ENCODE measurements around the gene FBH1. TPM values are rescaled to one million over a fixed set of nuclear protein-coding genes. Genes with fewer than 3 reads are reported as not detected.
A peak's percentile ranks its signal among the peaks of the same experiment; 100 is the strongest.

Gene FBH1
- total and polyA plus RNA-seq, 7 experiments from 2014 or later, result 59.9 to 105 (median 78.6) TPM

DNA sequence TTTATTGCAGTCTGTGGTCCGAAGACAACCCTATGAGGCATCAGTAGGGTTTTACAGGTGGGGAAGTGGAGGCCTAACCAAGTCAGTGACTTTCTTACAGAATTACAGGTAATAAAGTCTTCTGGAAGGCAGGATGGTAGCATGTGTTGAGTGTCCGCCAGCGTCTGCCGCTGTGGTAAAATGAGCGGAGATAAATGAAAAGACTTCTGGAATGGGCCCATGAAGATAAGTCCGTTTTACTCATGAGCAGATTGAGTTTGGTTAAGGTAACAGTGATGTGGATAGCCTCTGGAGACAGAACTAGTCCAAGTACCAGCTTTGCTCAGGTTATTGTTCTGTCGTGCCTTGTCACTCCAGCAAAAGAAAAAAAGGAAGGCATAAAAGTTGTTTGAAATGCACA is 966 bp downstream of the FBH1 start:
- peaks cover 0 to 9% (median 0%) of the 10 kb centered on the region in 3 experiments for H3K36me3 ChIP-seq (ENCODE audit: control insufficient read depth in 2 of 3, insufficient read depth in 3 of 3, low read length in 3 of 3)
- intact Hi-C loops (cut with micrococcal nuclease), result loop anchor here (2.0 to 10.0 kb wide), 4 partner anchors 86 to 1066 kb away; partner anchors contain the start of genes AKR1E2 (in 1 of the 2), IL15RA (in 1 of the 2) and RBM17 (in 1 of the 2)
- Mint-ChIP-seq H3K27me3 (no peaks in the 10 kb centered on the region), H3K36me3 (peaks cover 4 to 28% (median 8%) of the 10 kb centered on the region in 5 donors), H3K4me1 (peaks cover 43 to 73% (median 71%) of the 10 kb centered on the region in 7 donors), H3K27ac (peak overlapping the region; percentile 60 to 94 (median 87)), H3K4me3 (peak overlapping the region; percentile 89 to 96 (median 93)), H3K9me3 (no peaks in the 10 kb centered on the region)
- H3K27ac ChIP-seq (ENCODE audit: low read depth, low read length), result peak overlapping the region; percentile 81
- ATAC-seq (no peak), DNase-seq (peak in 1 of 9 donors; percentile 4)
- peak overlapping the region; percentile 58 for H3K4me3 ChIP-seq (ENCODE audit: low read length)
- peaks cover 12 to 23% of the 10 kb centered on the region in 2 donors for H3K4me1 ChIP-seq (ENCODE audit: control insufficient read depth in 2 of 2, insufficient read depth in 2 of 2, low read length in 2 of 2)
- H3K9me3 ChIP-seq (ENCODE audit: control insufficient read depth in 2 of 3, low read length in 3 of 3), result no peaks in the 10 kb centered on the region
- CTCF ChIA-PET, result no interaction called here
- no peaks in the 10 kb centered on the region for H3K27me3 ChIP-seq (ENCODE audit: control insufficient read depth in 2 of 2, insufficient read depth in 2 of 2, low read length in 2 of 2)
- POLR2A ChIA-PET, result interaction anchor here (0.6 to 2.3 kb wide), 5 partner anchors 77 to 207 kb away, joined by 3 to 18 read pairs (median 3); partner anchors contain the start of genes GDI2 and TASOR2

DNA sequence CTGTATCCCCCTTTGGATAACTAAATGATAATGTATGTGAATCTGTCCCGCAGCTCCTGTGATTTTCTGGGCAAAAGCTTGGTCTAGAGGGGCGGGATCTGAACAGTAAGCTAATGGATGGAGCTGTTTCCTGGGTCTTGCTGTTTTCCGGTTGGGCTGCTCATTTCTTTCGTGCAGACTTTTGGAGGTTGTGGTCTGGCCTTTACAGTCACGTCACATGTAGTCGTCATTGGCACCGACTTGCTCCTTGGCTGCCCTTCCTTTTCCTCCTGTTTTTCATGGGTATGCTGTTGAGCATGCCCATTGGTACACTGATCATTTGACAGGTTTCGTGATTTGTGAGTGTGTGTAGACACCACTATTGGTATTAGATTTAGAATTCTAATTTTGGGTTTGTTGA is 2.0 kb downstream of the FBH1 start:
- ChIA-PET POLR2A (interaction anchor here (1.1 kb wide), 1 partner anchor 118 kb away, joined by 3 read pairs; no protein-coding TSS in a partner anchor), CTCF (no interaction called here)
- Histone ChIP-seq H3K9me3 (ENCODE audit: control insufficient read depth in 2 of 3, low read length in 3 of 3) (no peaks in the 10 kb centered on the region), H3K27me3 (ENCODE audit: control insufficient read depth in 2 of 2, insufficient read depth in 2 of 2, low read length in 2 of 2) (no peaks in the 10 kb centered on the region), H3K27ac (ENCODE audit: low read depth, low read length) (no peak overlapping the region), H3K4me3 (ENCODE audit: low read length) (no peak overlapping the region), H3K36me3 (ENCODE audit: control insufficient read depth in 2 of 3, insufficient read depth in 3 of 3, low read length in 3 of 3) (peaks cover 0 to 9% (median 0%) of the 10 kb centered on the region in 3 experiments), H3K4me1 (ENCODE audit: control insufficient read depth in 2 of 2, insufficient read depth in 2 of 2, low read length in 2 of 2) (peaks cover 12 to 29% of the 10 kb centered on the region in 2 donors)
- Mint-ChIP-seq H3K27ac (peak overlapping the region in 7 of 9 donors; percentile 0 to 86 (median 30)), H3K4me3 (peak overlapping the region; percentile 5 to 95 (median 58)), H3K9me3 (no peaks in the 10 kb centered on the region), H3K4me1 (peaks cover 53 to 81% (median 78%) of the 10 kb centered on the region in 7 donors), H3K36me3 (peaks cover 4 to 33% (median 14%) of the 10 kb centered on the region in 5 donors), H3K27me3 (no peaks in the 10 kb centered on the region)
- intact Hi-C loops (cut with micrococcal nuclease), result loop anchor here (5.0 to 10.0 kb wide), 3 partner anchors 195 to 1067 kb away; partner anchors contain the start of genes AKR1E2 (in 1 of the 2) and RBM17 (in 1 of the 2)
- no peak for ATAC-seq
- DNase-seq, result no peak

DNA sequence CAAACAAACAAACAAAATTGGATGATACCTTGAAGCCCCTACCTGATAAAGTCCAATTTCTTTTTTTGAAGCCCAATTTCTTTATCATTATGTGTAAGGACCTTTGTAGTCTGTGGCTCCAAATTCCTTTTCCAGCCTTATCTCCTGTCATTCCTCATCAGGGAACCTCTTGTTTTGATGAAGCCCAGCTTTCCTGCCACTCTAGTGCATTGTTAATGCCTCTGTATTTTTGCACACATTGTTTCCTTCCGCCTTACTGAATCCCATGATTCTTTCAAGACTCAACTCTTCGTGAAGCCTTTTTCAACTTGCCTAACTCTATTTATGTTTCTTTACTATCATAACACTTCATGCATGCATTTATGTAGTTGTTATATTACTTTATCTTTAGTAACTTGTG is 3.3 kb downstream of the FBH1 start:
- Mint-ChIP-seq H3K27ac (peak overlapping the region in 6 of 9 donors; percentile 7 to 98 (median 74)), H3K27me3 (no peaks in the 10 kb centered on the region), H3K4me1 (peaks cover 60 to 79% (median 71%) of the 10 kb centered on the region in 7 donors), H3K4me3 (peak overlapping the region in 8 of 10 donors; percentile 1 to 49 (median 11)), H3K36me3 (peaks cover 9 to 39% (median 27%) of the 10 kb centered on the region in 5 donors), H3K9me3 (peaks cover 0 to 9% (median 0%) of the 10 kb centered on the region in 11 donors)
- Histone ChIP-seq H3K27me3 (ENCODE audit: control insufficient read depth in 2 of 2, insufficient read depth in 2 of 2, low read length in 2 of 2) (no peaks in the 10 kb centered on the region), H3K9me3 (ENCODE audit: control insufficient read depth in 2 of 3, low read length in 3 of 3) (peaks cover 0 to 5% (median 0%) of the 10 kb centered on the region in 3 experiments), H3K4me1 (ENCODE audit: control insufficient read depth in 2 of 2, insufficient read depth in 2 of 2, low read length in 2 of 2) (peaks cover 12 to 28% of the 10 kb centered on the region in 2 donors), H3K27ac (ENCODE audit: low read depth, low read length) (no peak overlapping the region), H3K36me3 (ENCODE audit: control insufficient read depth in 2 of 3, insufficient read depth in 3 of 3, low read length in 3 of 3) (peaks cover 0 to 12% (median 0%) of the 10 kb centered on the region in 3 experiments), H3K4me3 (ENCODE audit: low read length) (no peak overlapping the region)
- intact Hi-C loops (cut with micrococcal nuclease), result loop anchor here (5.0 to 10.0 kb wide), 3 partner anchors 194 to 1069 kb away; partner anchors contain the start of genes AKR1E2 (in 1 of the 2) and RBM17 (in 1 of the 2)
- CTCF ChIA-PET, result no interaction called here
- POLR2A ChIA-PET, result interaction anchor here (0.7 kb wide), 1 partner anchor 81 kb away, joined by 3 read pairs; no protein-coding TSS in a partner anchor
- ATAC-seq (no peak), DNase-seq (no peak)

DNA sequence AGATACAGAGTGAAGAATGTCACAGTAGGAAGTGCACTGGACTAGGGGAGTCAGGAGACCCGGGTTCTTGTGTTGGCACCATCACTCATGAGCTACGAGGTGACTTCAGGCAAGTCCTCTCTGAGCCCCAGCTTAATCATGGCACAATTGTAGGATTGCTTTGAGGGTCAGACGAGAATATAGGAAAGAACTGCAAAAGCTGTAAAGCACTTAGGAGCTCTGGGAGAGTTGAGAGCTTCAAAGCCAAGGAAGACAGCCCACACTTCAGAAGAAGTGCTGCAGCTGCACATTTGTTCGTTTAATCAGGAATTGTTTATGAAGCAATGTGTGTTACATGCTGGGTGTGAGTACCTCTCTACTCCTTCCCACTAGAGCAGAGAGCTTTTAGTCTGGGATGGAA is 4.4 kb downstream of the FBH1 start:
- no peaks in the 10 kb centered on the region for H3K27me3 ChIP-seq (ENCODE audit: control insufficient read depth in 2 of 2, insufficient read depth in 2 of 2, low read length in 2 of 2)
- no peak for DNase-seq
- H3K36me3 ChIP-seq (ENCODE audit: control insufficient read depth in 2 of 3, insufficient read depth in 3 of 3, low read length in 3 of 3), result peaks cover 0 to 11% (median 0%) of the 10 kb centered on the region in 3 experiments
- no peak for ATAC-seq
- ChIA-PET CTCF (no interaction called here), POLR2A (interaction anchor here (0.5 to 1.1 kb wide), 3 partner anchors 80 to 238 kb away, joined by 3 to 4 read pairs (median 3); no protein-coding TSS in a partner anchor)
- H3K27ac ChIP-seq (ENCODE audit: low read depth, low read length), result no peak overlapping the region
- H3K4me1 ChIP-seq (ENCODE audit: control insufficient read depth in 2 of 2, insufficient read depth in 2 of 2, low read length in 2 of 2), result peaks cover 8 to 25% of the 10 kb centered on the region in 2 donors
- Mint-ChIP-seq H3K4me1 (peaks cover 59 to 79% (median 73%) of the 10 kb centered on the region in 7 donors), H3K4me3 (peak overlapping the region in 5 of 10 donors; percentile 10 to 46 (median 26)), H3K27ac (peak overlapping the region in 8 of 9 donors; percentile 41 to 98 (median 86)), H3K36me3 (peaks cover 10 to 46% (median 32%) of the 10 kb centered on the region in 5 donors), H3K27me3 (no peaks in the 10 kb centered on the region), H3K9me3 (peaks cover 0 to 9% (median 0%) of the 10 kb centered on the region in 11 donors)
- no peak overlapping the region for H3K4me3 ChIP-seq (ENCODE audit: low read length)
- intact Hi-C loops (cut with micrococcal nuclease), result loop anchor here (5.0 to 10.0 kb wide), 3 partner anchors 193 to 1070 kb away; partner anchors contain the start of genes AKR1E2 (in 1 of the 2) and RBM17 (in 1 of the 2)
- H3K9me3 ChIP-seq (ENCODE audit: control insufficient read depth in 2 of 3, low read length in 3 of 3), result peaks cover 0 to 5% (median 0%) of the 10 kb centered on the region in 3 experiments

DNA sequence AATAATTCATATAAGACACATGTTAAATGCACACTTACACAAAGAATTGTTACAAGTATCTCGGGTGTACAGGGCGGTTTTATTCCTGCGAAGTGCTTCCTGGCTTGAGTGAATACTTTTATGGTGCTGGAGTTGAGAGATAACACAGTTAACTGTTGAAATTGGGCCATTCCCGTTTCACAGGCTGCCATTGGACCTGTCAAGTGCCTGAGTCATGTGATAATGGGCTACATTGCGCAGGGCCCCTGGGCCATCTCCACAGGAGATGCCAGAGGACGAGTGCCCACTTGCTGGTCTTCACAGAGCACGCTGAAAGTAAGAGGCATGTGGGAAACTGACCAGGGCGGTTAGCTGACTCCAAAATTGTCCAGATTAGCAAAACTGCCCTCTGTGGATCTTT is 4.8 kb downstream of the FBH1 start:
- Histone ChIP-seq H3K4me1 (ENCODE audit: control insufficient read depth in 2 of 2, insufficient read depth in 2 of 2, low read length in 2 of 2) (peaks cover 8 to 25% of the 10 kb centered on the region in 2 donors), H3K36me3 (ENCODE audit: control insufficient read depth in 2 of 3, insufficient read depth in 3 of 3, low read length in 3 of 3) (peaks cover 0 to 9% (median 0%) of the 10 kb centered on the region in 3 experiments), H3K9me3 (ENCODE audit: control insufficient read depth in 2 of 3, low read length in 3 of 3) (peaks cover 0 to 5% (median 0%) of the 10 kb centered on the region in 3 experiments), H3K27ac (ENCODE audit: low read depth, low read length) (peak overlapping the region; percentile 68), H3K4me3 (ENCODE audit: low read length) (no peak overlapping the region), H3K27me3 (ENCODE audit: control insufficient read depth in 2 of 2, insufficient read depth in 2 of 2, low read length in 2 of 2) (no peaks in the 10 kb centered on the region)
- ChIA-PET CTCF (no interaction called here), POLR2A (interaction anchor here (0.6 to 1.1 kb wide), 3 partner anchors 81 to 434 kb away, joined by 3 to 4 read pairs (median 3); no protein-coding TSS in a partner anchor)
- H3K4me1 Mint-ChIP-seq, result peaks cover 59 to 84% (median 73%) of the 10 kb centered on the region in 7 donors
- peaks cover 0 to 9% (median 0%) of the 10 kb centered on the region in 11 donors for H3K9me3 Mint-ChIP-seq
- H3K4me3 Mint-ChIP-seq, result peak overlapping the region in 1 of 10 donors; percentile 10
- no peaks in the 10 kb centered on the region for H3K27me3 Mint-ChIP-seq
- DNase-seq (no peak), ATAC-seq (no peak)
- peak overlapping the region in 5 of 9 donors; percentile 41 to 98 (median 94) for H3K27ac Mint-ChIP-seq
- peaks cover 10 to 46% (median 32%) of the 10 kb centered on the region in 5 donors for H3K36me3 Mint-ChIP-seq
- intact Hi-C loops (cut with micrococcal nuclease), result loop anchor here (5.0 to 10.0 kb wide), 3 partner anchors 192 to 1070 kb away; partner anchors contain the start of genes AKR1E2 (in 1 of the 2) and RBM17 (in 1 of the 2)

DNA sequence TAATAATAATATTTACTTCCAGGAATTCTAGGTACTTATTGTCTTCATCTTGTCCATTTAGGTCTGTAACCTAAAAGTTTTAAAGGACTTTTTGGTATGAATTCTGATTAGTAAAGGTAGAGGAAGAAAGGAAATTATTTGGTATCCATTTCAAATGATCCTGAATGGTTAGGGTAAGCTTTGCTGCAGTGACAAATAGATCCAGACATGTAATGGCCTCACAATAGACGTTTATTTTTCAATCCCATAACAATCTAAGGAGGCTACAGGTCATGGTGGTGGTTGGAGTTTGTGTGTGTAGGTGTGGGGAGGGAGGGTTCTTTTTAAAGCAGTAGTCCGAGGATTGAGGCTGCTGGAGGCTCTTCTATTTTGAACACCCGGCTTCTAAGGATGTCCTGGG is 5.3 kb downstream of the FBH1 start:
- ChIA-PET CTCF (no interaction called here), POLR2A (interaction anchor here (0.7 kb wide), 1 partner anchor 434 kb away, joined by 3 read pairs; no protein-coding TSS in a partner anchor)
- peak overlapping the region; percentile 11 to 83 (median 69) for H3K4me3 Mint-ChIP-seq
- peaks cover 10 to 46% (median 32%) of the 10 kb centered on the region in 5 donors for H3K36me3 Mint-ChIP-seq
- H3K9me3 ChIP-seq (ENCODE audit: control insufficient read depth in 2 of 3, low read length in 3 of 3), result peaks cover 0 to 5% (median 0%) of the 10 kb centered on the region in 3 experiments
- no peak for DNase-seq
- H3K9me3 Mint-ChIP-seq, result peaks cover 0 to 9% (median 0%) of the 10 kb centered on the region in 11 donors
- intact Hi-C loops (cut with micrococcal nuclease), result loop anchor here in 1 of 2 donors (10.0 kb wide), 2 partner anchors 269 to 1071 kb away; partner anchors contain the start of gene AKR1E2
- peak overlapping the region; percentile 68 for H3K27ac ChIP-seq (ENCODE audit: low read depth, low read length)
- peaks cover 0 to 9% (median 0%) of the 10 kb centered on the region in 3 experiments for H3K36me3 ChIP-seq (ENCODE audit: control insufficient read depth in 2 of 3, insufficient read depth in 3 of 3, low read length in 3 of 3)
- no peak for ATAC-seq
- H3K4me1 Mint-ChIP-seq, result peaks cover 59 to 89% (median 73%) of the 10 kb centered on the region in 7 donors
- H3K4me1 ChIP-seq (ENCODE audit: control insufficient read depth in 2 of 2, insufficient read depth in 2 of 2, low read length in 2 of 2), result peaks cover 8 to 25% of the 10 kb centered on the region in 2 donors
- peak overlapping the region; percentile 90 to 98 (median 95) for H3K27ac Mint-ChIP-seq
- no peak overlapping the region for H3K4me3 ChIP-seq (ENCODE audit: low read length)
- H3K27me3 Mint-ChIP-seq, result no peaks in the 10 kb centered on the region
- no peaks in the 10 kb centered on the region for H3K27me3 ChIP-seq (ENCODE audit: control insufficient read depth in 2 of 2, insufficient read depth in 2 of 2, low read length in 2 of 2)
